Neural crest cell (in vitro differentiated cells): Measurements from ENCODE around the gene UCN. TPM values are rescaled to one million over a fixed set of nuclear protein-coding genes. Genes with fewer than 3 reads are reported as not detected.
A peak's percentile ranks its signal among the peaks of the same experiment; 100 is the strongest.
"Not testable (repeated sequence)": the region's sequence is repeated elsewhere in the genome, so short reads cannot be mapped to it uniquely, and the experiment has no call there.

Experiments used
- DNase-seq: peaks from one replicate; pipeline ENCODE4 v3.0.0; 2021; ENCODE audit warnings: low read depth, mixed read lengths, low spot score
- H3K27ac Mint-ChIP-seq: one replicate; pipeline ENCODE4 v1.8.0; 2021; ENCODE audit warnings: mild to moderate bottlenecking, mixed read lengths; ENCODE audit not compliant: unreplicated experiment
- H3K27me3 Mint-ChIP-seq: 2 replicates; pipeline ENCODE4 v1.8.0; 2021; ENCODE audit warnings: low read depth, mild to moderate bottlenecking, mixed read lengths
- H3K36me3 Mint-ChIP-seq: 2 replicates; pipeline ENCODE4 v1.8.0; 2021; ENCODE audit warnings: low read depth, mild to moderate bottlenecking, mixed read lengths
- H3K4me1 Mint-ChIP-seq: 2 replicates; pipeline ENCODE4 v1.8.0; 2021; ENCODE audit warnings: mixed read lengths
- H3K4me3 Mint-ChIP-seq: one replicate; pipeline ENCODE4 v1.8.0; 2021; ENCODE audit warnings: mild to moderate bottlenecking, mixed read lengths
- H3K9me3 Mint-ChIP-seq: 2 replicates; pipeline ENCODE4 v1.8.0; 2021; ENCODE audit warnings: mixed read lengths
- total RNA-seq: library from RNA; stranded (reverse); gene quantifications from 2 replicates; pipeline ENCODE4 v1.2.1, GENCODE V29; 2021
- TF ChIP-seq, protein P1 (sequence below): fragments of 200-600 bp; sonication (generic); conservative IDR thresholded peaks from 2 replicates; pipeline ENCODE4 v1.5.0; 2021; ENCODE audit warnings: antibody characterized with exemption, mild to moderate bottlenecking

The UCN gene
- total RNA-seq, 1 donor from 2014 or later, result 1.9 TPM

DNA sequence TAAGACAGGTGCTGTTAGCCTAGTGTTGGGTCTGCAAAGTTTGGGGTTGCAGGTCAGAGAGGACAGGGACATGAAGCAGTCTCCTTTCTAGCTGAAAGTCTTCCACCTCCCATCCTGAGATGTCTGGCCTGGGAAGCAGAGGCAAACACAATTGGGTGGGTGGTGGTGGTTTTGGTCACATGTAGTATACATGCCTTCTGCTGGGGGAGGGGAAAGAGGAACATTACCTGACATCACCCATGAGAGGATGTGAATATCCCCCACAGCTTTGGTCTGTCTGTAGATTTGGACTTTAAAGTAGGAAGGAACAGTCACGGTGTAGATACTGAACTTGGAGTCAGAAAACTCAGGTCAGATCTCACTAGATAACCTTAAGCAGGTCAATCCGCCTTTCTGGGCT is 37.6 kb downstream of the UCN start:
- Mint-ChIP-seq H3K27ac (no peak overlapping the region), H3K9me3 (no peaks in the 10 kb centered on the region), H3K4me1 (no peaks in the 10 kb centered on the region), H3K27me3 (peaks cover 34% of the 10 kb centered on the region), H3K4me3 (no peak overlapping the region), H3K36me3 (no peaks in the 10 kb centered on the region)
- TF ChIP-seq, protein P1, sequence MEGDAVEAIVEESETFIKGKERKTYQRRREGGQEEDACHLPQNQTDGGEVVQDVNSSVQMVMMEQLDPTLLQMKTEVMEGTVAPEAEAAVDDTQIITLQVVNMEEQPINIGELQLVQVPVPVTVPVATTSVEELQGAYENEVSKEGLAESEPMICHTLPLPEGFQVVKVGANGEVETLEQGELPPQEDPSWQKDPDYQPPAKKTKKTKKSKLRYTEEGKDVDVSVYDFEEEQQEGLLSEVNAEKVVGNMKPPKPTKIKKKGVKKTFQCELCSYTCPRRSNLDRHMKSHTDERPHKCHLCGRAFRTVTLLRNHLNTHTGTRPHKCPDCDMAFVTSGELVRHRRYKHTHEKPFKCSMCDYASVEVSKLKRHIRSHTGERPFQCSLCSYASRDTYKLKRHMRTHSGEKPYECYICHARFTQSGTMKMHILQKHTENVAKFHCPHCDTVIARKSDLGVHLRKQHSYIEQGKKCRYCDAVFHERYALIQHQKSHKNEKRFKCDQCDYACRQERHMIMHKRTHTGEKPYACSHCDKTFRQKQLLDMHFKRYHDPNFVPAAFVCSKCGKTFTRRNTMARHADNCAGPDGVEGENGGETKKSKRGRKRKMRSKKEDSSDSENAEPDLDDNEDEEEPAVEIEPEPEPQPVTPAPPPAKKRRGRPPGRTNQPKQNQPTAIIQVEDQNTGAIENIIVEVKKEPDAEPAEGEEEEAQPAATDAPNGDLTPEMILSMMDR, result no peak
- DNase-seq, result no peak

DNA sequence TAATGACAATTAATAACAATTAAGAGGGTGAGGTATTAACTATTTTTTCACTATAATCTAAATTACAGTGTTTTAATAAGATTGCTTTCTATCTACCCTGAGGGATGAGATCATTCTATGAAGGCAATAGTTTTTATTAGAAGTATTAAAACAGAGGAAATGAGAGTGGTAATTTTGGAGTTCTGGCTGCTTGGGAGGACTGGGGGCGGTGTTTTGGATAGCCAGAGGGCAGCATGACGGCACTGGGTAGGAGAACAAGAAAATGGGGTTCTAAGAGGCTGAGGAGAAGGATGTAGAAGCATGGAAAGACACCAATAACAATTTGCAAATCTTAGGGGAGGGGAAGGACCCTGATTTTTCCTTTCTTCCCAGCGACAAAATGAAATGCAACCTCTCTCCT is 38.1 kb downstream of the UCN start:
- TF ChIP-seq, protein P1, result no peak
- DNase-seq, result no peak
- peaks cover 34% of the 10 kb centered on the region for H3K27me3 Mint-ChIP-seq
- no peak overlapping the region for H3K4me3 Mint-ChIP-seq
- H3K4me1 Mint-ChIP-seq, result peaks cover 4% of the 10 kb centered on the region
- H3K9me3 Mint-ChIP-seq, result no peaks in the 10 kb centered on the region
- peak overlapping the region; percentile 35 for H3K27ac Mint-ChIP-seq
- no peaks in the 10 kb centered on the region for H3K36me3 Mint-ChIP-seq

DNA sequence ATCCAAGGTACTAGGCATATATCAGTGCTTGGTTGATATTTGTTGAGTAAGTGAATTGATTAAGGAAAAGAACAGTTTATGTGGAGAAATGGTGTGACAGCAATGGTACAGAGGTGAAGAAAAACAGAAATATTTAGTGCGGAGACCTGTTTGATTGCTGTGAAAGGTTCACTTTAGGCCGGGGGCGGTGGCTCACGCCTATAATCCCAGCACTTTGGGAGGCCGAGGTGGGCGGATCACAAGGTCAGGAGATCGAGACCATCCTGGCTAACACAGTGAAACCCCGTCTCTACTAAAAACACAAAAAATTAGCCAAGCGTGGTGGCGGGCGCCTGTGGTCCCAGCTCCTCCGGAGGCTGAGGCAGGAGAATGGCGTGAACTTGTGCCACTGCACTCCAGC is 39.9 kb downstream of the UCN start:
- not testable (repeated sequence) for H3K36me3 Mint-ChIP-seq, H3K9me3 Mint-ChIP-seq, H3K27ac Mint-ChIP-seq, H3K4me3 Mint-ChIP-seq, DNase-seq
- Mint-ChIP-seq H3K4me1 (peaks cover 12% of the 10 kb centered on the region), H3K27me3 (peaks cover 29% of the 10 kb centered on the region)

DNA sequence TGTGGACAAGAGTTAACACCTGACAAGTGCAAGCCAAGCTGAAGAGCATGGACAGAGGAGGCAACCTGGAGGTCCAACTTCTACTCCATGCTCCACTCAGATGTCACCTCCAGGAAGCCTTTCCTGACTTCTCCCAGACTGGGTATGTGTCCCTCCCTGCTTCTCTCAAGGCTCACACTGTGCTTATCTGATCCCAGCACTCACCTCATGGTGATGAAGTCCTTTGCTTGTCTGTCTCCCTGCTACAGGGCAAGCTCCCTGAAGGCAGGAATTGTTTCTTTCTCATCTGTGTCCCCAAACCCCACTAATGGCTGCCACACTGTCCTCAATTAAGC is 42.7 kb downstream of the UCN start:
- TF ChIP-seq, protein P1, result no peak
- Mint-ChIP-seq H3K27ac (no peak overlapping the region), H3K27me3 (peaks cover 27% of the 10 kb centered on the region), H3K4me3 (peak overlapping the region; percentile 27), H3K9me3 (no peaks in the 10 kb centered on the region), H3K4me1 (peaks cover 15% of the 10 kb centered on the region), H3K36me3 (peaks cover 3% of the 10 kb centered on the region)
- DNase-seq, result no peak

DNA sequence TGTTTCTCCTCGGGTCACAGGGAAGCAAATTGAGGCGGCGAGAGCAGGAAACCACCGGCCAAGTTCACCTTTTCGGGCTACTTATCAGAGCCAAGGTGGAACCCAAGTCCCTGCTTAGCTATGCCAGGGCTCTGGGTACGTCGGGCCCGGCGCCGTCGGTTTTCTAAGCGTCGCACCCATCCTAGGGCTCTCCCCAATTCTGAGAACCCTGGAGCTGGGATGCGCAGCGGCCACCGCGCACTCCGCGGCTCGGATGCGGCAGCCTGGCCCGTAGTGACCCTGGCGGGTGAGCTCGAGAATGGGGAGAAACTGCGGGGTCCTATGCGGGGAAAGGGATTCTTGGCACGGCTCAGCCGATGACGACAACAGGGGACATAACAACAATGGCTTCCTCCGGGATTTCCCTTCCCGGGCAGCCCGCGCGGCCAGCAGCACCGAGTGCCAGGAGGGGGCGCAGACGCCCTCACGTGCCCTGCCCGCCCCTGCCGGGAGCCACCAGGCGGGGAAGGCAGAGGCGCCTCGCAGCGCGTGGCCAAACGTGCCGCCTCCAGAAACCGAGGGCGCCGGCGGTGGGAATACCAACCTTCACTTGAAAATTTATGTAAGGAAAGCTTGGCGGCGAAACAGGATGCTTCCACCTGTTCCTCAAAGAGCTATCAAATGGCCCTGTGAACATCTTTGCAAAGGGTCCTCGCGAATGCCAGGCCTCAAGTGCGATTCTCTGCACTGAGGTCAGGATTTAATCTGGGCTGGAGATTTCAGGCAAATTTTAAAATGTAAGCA is 43.3 kb downstream of the UCN start:
- H3K27me3 Mint-ChIP-seq, result peaks cover 27% of the 10 kb centered on the region
- no peak overlapping the region for H3K27ac Mint-ChIP-seq
- peak overlapping the region; percentile 83 for H3K4me3 Mint-ChIP-seq
- H3K4me1 Mint-ChIP-seq, result peaks cover 15% of the 10 kb centered on the region
- TF ChIP-seq, protein P1, result peak; percentile 68
- peak; percentile 76 for DNase-seq
- no peaks in the 10 kb centered on the region for H3K9me3 Mint-ChIP-seq
- peaks cover 3% of the 10 kb centered on the region for H3K36me3 Mint-ChIP-seq

DNA sequence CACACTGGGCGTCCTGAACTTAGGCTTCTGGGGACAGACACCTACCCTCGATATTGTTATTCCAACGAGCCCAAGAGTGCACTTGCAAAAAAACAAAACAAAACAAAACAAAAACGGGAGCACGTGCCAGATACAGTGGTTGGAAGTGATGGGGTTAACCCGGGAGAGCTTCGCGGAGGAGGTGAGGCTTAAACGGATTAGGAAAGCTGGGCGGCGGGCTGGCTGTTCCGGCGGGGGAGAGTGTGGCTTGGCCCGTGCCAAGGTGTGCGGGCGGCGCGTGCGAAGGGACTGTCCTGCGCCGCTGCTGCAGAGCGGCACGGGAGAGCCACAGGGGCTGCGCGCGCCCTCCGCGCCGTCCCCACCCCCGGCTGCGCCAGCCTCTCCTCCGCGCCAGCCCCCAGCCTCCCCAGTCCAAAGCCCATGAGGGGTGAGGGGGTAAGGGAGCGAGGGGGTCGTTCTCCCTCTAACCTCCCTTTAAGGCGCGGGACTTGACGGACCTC is 43.9 kb downstream of the UCN start:
- TF ChIP-seq, protein P1, result no peak
- Mint-ChIP-seq H3K4me3 (peak overlapping the region; percentile 88), H3K27ac (no peak overlapping the region), H3K9me3 (no peaks in the 10 kb centered on the region), H3K4me1 (peaks cover 15% of the 10 kb centered on the region), H3K36me3 (peaks cover 3% of the 10 kb centered on the region), H3K27me3 (peaks cover 26% of the 10 kb centered on the region)
- DNase-seq, result no peak
